ENCODE data around the gene TDRD9. TPM values are rescaled to one million over a fixed set of nuclear protein-coding genes. Genes with fewer than 3 reads are reported as not detected.

The TDRD9 gene
- total RNA-seq, 1 donor from 2014 or later, result 0.56 TPM

GRCh38 chr14:104069541-104069940 lies 141.3 kb downstream of the TDRD9 start:
- no peak for DNase-seq (ENCODE audit: low read depth)

- DNase-seq (ENCODE audit: low read depth), result no peak
Observed at GRCh38 chr14:104072586-104072985, 144.3 kb downstream of the TDRD9 start.

- DNase-seq (ENCODE audit: low read depth), result no peak
Observed at GRCh38 chr14:104073764-104074163, 145.5 kb downstream of the TDRD9 start.

- no peak for DNase-seq (ENCODE audit: low read depth)
Observed at GRCh38 chr14:104075530-104076151, 147.4 kb downstream of the TDRD9 start.

GRCh38 chr14:104076743-104077142 lies 148.5 kb downstream of the TDRD9 start:
- no peak for DNase-seq (ENCODE audit: low read depth)

- DNase-seq (ENCODE audit: low read depth), result peak; percentile 88
Observed at GRCh38 chr14:104078031-104078455, 149.8 kb downstream of the TDRD9 start.

- DNase-seq (ENCODE audit: low read depth), result no peak
Observed at GRCh38 chr14:104080376-104081260, 152.4 kb downstream of the TDRD9 start.

GRCh38 chr14:104081261-104081835 lies 153.1 kb downstream of the TDRD9 start:
- DNase-seq (ENCODE audit: low read depth), result no peak

GRCh38 chr14:104081951-104082464 lies 153.8 kb downstream of the TDRD9 start:
- DNase-seq (ENCODE audit: low read depth), result no peak

- no peak for DNase-seq (ENCODE audit: low read depth)
Observed at GRCh38 chr14:104082807-104083206, 154.6 kb downstream of the TDRD9 start.

GRCh38 chr14:104084251-104085002 lies 156.2 kb downstream of the TDRD9 start:
- DNase-seq (ENCODE audit: low read depth), result no peak

- DNase-seq (ENCODE audit: low read depth), result no peak
Observed at GRCh38 chr14:104085032-104085888, 157.0 kb downstream of the TDRD9 start, which contains the start of gene ASPG. Gene ASPG, plus strand, starts transcription at chr14:104085700. Its CDS starts 71 bp downstream, at chr14:104085771.

GRCh38 chr14:104085889-104086201 lies 157.6 kb downstream of the TDRD9 start:
- no peak for DNase-seq (ENCODE audit: low read depth)

- no peak for DNase-seq (ENCODE audit: low read depth)
Observed at GRCh38 chr14:104086210-104086660, 158.0 kb downstream of the TDRD9 start.

GRCh38 chr14:104086661-104087461 lies 158.6 kb downstream of the TDRD9 start:
- DNase-seq (ENCODE audit: low read depth), result no peak

- DNase-seq (ENCODE audit: low read depth), result no peak
Observed at GRCh38 chr14:104087505-104087904, 159.2 kb downstream of the TDRD9 start.

- DNase-seq (ENCODE audit: low read depth), result no peak
Observed at GRCh38 chr14:104087981-104088850, 160.0 kb downstream of the TDRD9 start.

GRCh38 chr14:104090071-104090748 lies 162.0 kb downstream of the TDRD9 start:
- no peak for DNase-seq (ENCODE audit: low read depth)

All from myocyte (in vitro differentiated cells).